Glomerular visceral epithelial cell (primary cell): ENCODE measurements around the gene STRADA.
A peak's percentile ranks its signal among the peaks of the same experiment; 100 is the strongest.

Experiments
- DNase-seq: peaks from one replicate; pipeline ENCODE4 v3.0.0-alpha.2; 2016; ENCODE audit errors: extremely low spot score

Gene STRADA

GRCh38 chr17:63685578-63685977 is 56.0 kb downstream of the STRADA start:
- no peak for DNase-seq

GRCh38 chr17:63685041-63685440 is 56.6 kb downstream of the STRADA start:
- DNase-seq = no peak

GRCh38 chr17:63682981-63683380 is 58.6 kb downstream of the STRADA start:
- DNase-seq = no peak

- DNase-seq = no peak
Observed at GRCh38 chr17:63682441-63682840, 59.2 kb downstream of the STRADA start.

- no peak for DNase-seq
Observed at GRCh38 chr17:63681530-63681929, 60.1 kb downstream of the STRADA start.

GRCh38 chr17:63680700-63681099 is 60.9 kb downstream of the STRADA start:
- DNase-seq = no peak

GRCh38 chr17:63679214-63679613 is 62.4 kb downstream of the STRADA start:
- no peak for DNase-seq

- no peak for DNase-seq
Observed at GRCh38 chr17:63676584-63676983, 65.0 kb downstream of the STRADA start.

- peak; percentile 85 for DNase-seq
Observed at GRCh38 chr17:63675607-63676546, 65.7 kb downstream of the STRADA start.

GRCh38 chr17:63675231-63675606 is 66.4 kb downstream of the STRADA start:
- no peak for DNase-seq

- DNase-seq = no peak
Observed at GRCh38 chr17:63672856-63673255, 68.7 kb downstream of the STRADA start.

GRCh38 chr17:63665527-63666214 is 75.9 kb downstream of the STRADA start:
- DNase-seq = no peak

- no peak for DNase-seq
Observed at GRCh38 chr17:63659850-63660249, 81.7 kb downstream of the STRADA start.

- no peak for DNase-seq
Observed at GRCh38 chr17:63658366-63658765, 83.2 kb downstream of the STRADA start.

- no peak for DNase-seq
Observed at GRCh38 chr17:63657786-63658185, 83.8 kb downstream of the STRADA start.

- DNase-seq = no peak
Observed at GRCh38 chr17:63653050-63653449, 88.5 kb downstream of the STRADA start.
